HCT116 (cell line): ENCODE measurements around the gene HCRTR1. TPM values are rescaled to one million over a fixed set of nuclear protein-coding genes. Genes with fewer than 3 reads are reported as not detected.
A peak's percentile ranks its signal among the peaks of the same experiment; 100 is the strongest.
"Not testable (repeated sequence)": the region's sequence is repeated elsewhere in the genome, so short reads cannot be mapped to it uniquely, and the experiment has no call there.

Experiments used
- ATAC-seq: fragments of 200-7000 bp; cut with Tn5 transposase; 2 replicates; pipeline ENCODE4 v1.9.1; 2020; ENCODE audit warnings: mild to moderate bottlenecking, moderate library complexity
- BruUV-seq: library from RNA; stranded (reverse); fragments of 400-500 nt; replicated peaks from 2 replicates; lab custom pipeline; 2021; lab: Mats Ljungman, UMichigan
- CTCF ChIA-PET: fragments of 300-600 bp; sonication (Branson Sonifier 250); formaldehyde crosslinking; loops from one replicate; lab custom pipeline; 2021; ENCODE audit warnings: antibody characterized with exemption; lab: Charles Lee
- POLR2A ChIA-PET: fragments of 300-600, 350-600 bp; sonication (Branson Sonifier 250); formaldehyde crosslinking; loops from one replicate; lab custom pipeline; 2021; ENCODE audit warnings: antibody characterized with exemption; lab: Charles Lee
- RAD21 ChIA-PET, 2 experiments: fragments of 300-600 bp; sonication (Branson Sonifier 250); formaldehyde crosslinking; loops; one replicate each; lab custom pipeline; 2023; ENCODE audit warnings: low total read pairs in 2 of 2; ENCODE audit not compliant: uncharacterized antibody in 2 of 2, unreplicated experiment in 2 of 2, low non-redundant PET in 1 of 2; lab: Charles Lee
- DNase-seq: peaks from one replicate; pipeline ENCODE4 v3.0.0-alpha.2; 2010; ENCODE audit warnings: low read depth, low spot score
- H2AFZ ChIP-seq: fragments of 200-600 bp; shearing (Covaris generic), sonication (generic); 2 replicates; pipeline ENCODE4 v1.6.1; 2017; ENCODE audit warnings: low read depth, mixed run types, mixed read lengths, antibody characterized with exemption, low read length; ENCODE audit not compliant: poor library complexity, severe bottlenecking
- H3K27ac ChIP-seq: 2 replicates; pipeline ENCODE4 v1.5.1; 2012; ENCODE audit warnings: low read depth, low read length
- H3K27me3 ChIP-seq: fragments of 200-600 bp; sonication (generic); 2 replicates; pipeline ENCODE4 v1.6.1; 2016; ENCODE audit warnings: mixed run types, low read length, mixed read lengths; ENCODE audit not compliant: insufficient read depth
- H3K36me3 ChIP-seq, 2 experiments: fragments of 200-500 bp in 1 of 2; fragments of 200-600 bp in 1 of 2; sonication (Bioruptor generic) in 1 of 2; sonication (generic) in 1 of 2; 2 replicates each; pipeline versions ENCODE4 v1.5.1 to v1.6.1; 2014 to 2016; ENCODE audit warnings: low read length in 2 of 2, inconsistent platforms in 1 of 2, mixed read lengths in 1 of 2, mixed run types in 1 of 2; ENCODE audit not compliant: insufficient read depth in 2 of 2, control insufficient read depth in 1 of 2
- H3K4me1 ChIP-seq, 2 experiments: fragments of 200-600 bp in 1 of 2; sonication (generic) in 1 of 2; 2 replicates each; pipeline versions ENCODE4 v1.5.1 to v1.6.1; 2012 to 2017; ENCODE audit warnings: low read length in 2 of 2, inconsistent platforms in 1 of 2, mild to moderate bottlenecking in 1 of 2, mixed read lengths in 1 of 2, mixed run types in 1 of 2, moderate library complexity in 1 of 2; ENCODE audit not compliant: insufficient read depth in 2 of 2, control insufficient read depth in 1 of 2
- H3K4me2 ChIP-seq: fragments of 200-600 bp; sonication (generic); 2 replicates; pipeline ENCODE4 v1.6.1; 2017; ENCODE audit warnings: mixed run types, low read length, mixed read lengths
- H3K4me3 ChIP-seq, 2 experiments: fragments of 200-600 bp in 1 of 2; sonication (generic) in 1 of 2; replicated peaks in 1 of 2; 2 replicates each; pipeline ENCODE4 v1.5.1; 2011 to 2016; ENCODE audit warnings: low read length in 2 of 2, control low read depth in 1 of 2, low read depth in 1 of 2, mild to moderate bottlenecking in 1 of 2, mixed read lengths in 1 of 2, mixed run types in 1 of 2
- H3K79me2 ChIP-seq: fragments of 200-600 bp; sonication (generic); 2 replicates; pipeline ENCODE4 v1.6.1; 2017; ENCODE audit warnings: mild to moderate bottlenecking, mixed run types, low read length, moderate library complexity, mixed read lengths; ENCODE audit not compliant: insufficient read depth
- H3K9ac ChIP-seq: fragments of 200-600 bp; sonication (generic); 2 replicates; pipeline ENCODE4 v1.6.1; 2016; ENCODE audit warnings: low read length, mixed read lengths
- H3K9me2 ChIP-seq: fragments of 200-600 bp; sonication (generic), shearing (Covaris generic); 2 replicates; pipeline ENCODE4 v1.6.1; 2017; ENCODE audit warnings: mixed run types, mild to moderate bottlenecking, moderate library complexity; ENCODE audit not compliant: insufficient read depth
- H3K9me3 ChIP-seq, 2 experiments: fragments of 200-500 bp in 1 of 2; fragments of 200-600 bp in 1 of 2; sonication (Bioruptor generic) in 1 of 2; sonication (generic) in 1 of 2; 2 replicates each; pipeline ENCODE4 v1.6.1; 2014 to 2017; ENCODE audit warnings: low read length in 2 of 2, mixed read lengths in 2 of 2, inconsistent platforms in 1 of 2, low read depth in 1 of 2, mild to moderate bottlenecking in 1 of 2, mixed run types in 1 of 2, moderate library complexity in 1 of 2; ENCODE audit not compliant: control insufficient read depth in 1 of 2, insufficient read depth in 1 of 2
- H4K20me1 ChIP-seq: fragments of 200-600 bp; sonication (generic), shearing (Covaris generic); 2 replicates; pipeline ENCODE4 v1.6.1; 2017; ENCODE audit warnings: mixed run types, mild to moderate bottlenecking, moderate library complexity; ENCODE audit not compliant: insufficient read depth
- CEBPB ChIP-seq: IDR thresholded peaks from 2 replicates; pipeline ENCODE4 v1.6.1; 2012; ENCODE audit warnings: low read depth
- EGR1 ChIP-seq: IDR thresholded peaks from 2 replicates; pipeline ENCODE4 v1.6.1; 2012; ENCODE audit warnings: low read depth
- ELF1 ChIP-seq: IDR thresholded peaks from 2 replicates; pipeline ENCODE4 v1.6.1; 2012; ENCODE audit warnings: low read depth, borderline replicate concordance
- EZH2phosphoT487 ChIP-seq: fragments of 200-600 bp; IDR thresholded peaks from 2 replicates; pipeline ENCODE4 v1.6.1; 2018; ENCODE audit warnings: antibody characterized with exemption, borderline replicate concordance
- JUND ChIP-seq: IDR thresholded peaks from 2 replicates; pipeline ENCODE4 v1.6.1; 2012
- POLR2A ChIP-seq: IDR thresholded peaks from 2 replicates; pipeline ENCODE4 v1.7.0; 2011; ENCODE audit warnings: borderline replicate concordance; ENCODE audit not compliant: insufficient read depth, insufficient read length; ENCODE audit errors: extremely low read depth
- REST ChIP-seq: IDR thresholded peaks from 2 replicates; pipeline ENCODE4 v1.6.1; 2012; ENCODE audit warnings: low read depth
- SP1 ChIP-seq: IDR thresholded peaks from 2 replicates; pipeline ENCODE4 v1.6.1; 2012; ENCODE audit warnings: low read depth
- ZBTB33 ChIP-seq: IDR thresholded peaks from 2 replicates; pipeline ENCODE4 v1.6.1; 2011; ENCODE audit warnings: mild to moderate bottlenecking, low read length, moderate library complexity; ENCODE audit not compliant: insufficient replicate concordance; ENCODE audit errors: extremely low read depth
- intact Hi-C: fragments of 100-400 bp; cut with micrococcal nuclease; formaldehyde crosslinking; loops from 2 replicates; pipeline ENCODE4 v1.10.0; 2022
- total RNA-seq: library from RNA; stranded (reverse); gene quantifications from one replicate; pipeline ENCODE4 v1.2.1, GENCODE V29; 2021; ENCODE audit not compliant: unreplicated experiment

HCRTR1 gene
- total RNA-seq, 1 experiment from 2014 or later = not detected

DNA sequence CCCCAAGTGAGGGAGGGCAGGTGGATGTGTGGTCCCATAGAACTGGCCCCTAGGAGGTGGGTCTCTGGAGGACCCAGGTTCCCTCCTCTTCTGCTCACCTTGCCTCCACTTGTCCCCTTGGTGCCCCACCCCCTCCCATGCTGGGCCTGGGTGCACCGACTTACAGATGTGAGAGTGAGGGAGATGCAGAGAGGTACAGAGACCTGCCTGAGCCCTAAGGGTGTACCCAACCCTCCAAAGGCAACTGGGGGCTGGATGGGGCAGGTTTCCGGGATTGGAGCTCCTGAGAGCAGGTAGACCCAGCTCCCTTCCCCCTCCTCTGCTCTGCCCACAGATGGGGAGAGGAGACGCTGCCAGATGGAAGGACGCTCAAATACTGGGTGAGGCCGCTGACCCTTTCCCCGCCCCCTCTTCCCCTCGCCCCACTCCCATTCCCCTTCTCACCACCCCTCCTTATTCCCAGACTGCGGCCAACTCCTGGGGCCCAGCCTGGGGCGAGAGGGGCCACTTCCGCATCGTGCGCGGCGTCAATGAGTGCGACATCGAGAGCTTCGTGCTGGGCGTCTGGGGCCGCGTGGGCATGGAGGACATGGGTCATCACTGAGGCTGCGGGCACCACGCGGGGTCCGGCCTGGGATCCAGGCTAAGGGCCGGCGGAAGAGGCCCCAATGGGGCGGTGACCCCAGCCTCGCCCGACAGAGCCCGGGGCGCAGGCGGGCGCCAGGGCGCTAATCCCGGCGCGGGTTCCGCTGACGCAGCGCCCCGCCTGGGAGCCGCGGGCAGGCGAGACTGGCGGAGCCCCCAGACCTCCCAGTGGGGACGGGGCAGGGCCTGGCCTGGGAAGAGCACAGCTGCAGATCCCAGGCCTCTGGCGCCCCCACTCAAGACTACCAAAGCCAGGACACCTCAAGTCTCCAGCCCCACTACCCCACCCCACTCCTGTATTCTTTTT, 30.8 kb upstream of the HCRTR1 start (continued):
- TF ChIP-seq CEBPB (no peak), JUND (no peak), ELF1 (no peak)

GRCh38 chr1:31587328-31587699, 30.2 kb upstream of the HCRTR1 start:
- H3K27me3 ChIP-seq, intact Hi-C loops, H2AFZ ChIP-seq, H3K4me3 ChIP-seq, H3K9me2 ChIP-seq, H3K27ac ChIP-seq, H4K20me1 ChIP-seq, H3K79me2 ChIP-seq, BruUV-seq, RAD21 ChIA-PET, ATAC-seq, H3K9me3 ChIP-seq, DNase-seq: not testable (repeated sequence)
- peak overlapping the region; percentile 84 for H3K4me2 ChIP-seq
- peak overlapping the region; percentile 67 for H3K9ac ChIP-seq
- H3K4me1 ChIP-seq = peaks cover 60 to 74% of the 10 kb centered on the region in 2 experiments
- CTCF ChIA-PET = interaction anchor here (1.1 to 1.4 kb wide), 4 partner anchors 11 to 38 kb away, joined by 4 to 8 read pairs (median 6); partner anchors contain the start of gene TINAGL1
- peaks cover 0 to 22% of the 10 kb centered on the region in 2 experiments; a peak in 1 of 4 replicates for H3K36me3 ChIP-seq
- POLR2A ChIA-PET = interaction anchor here (1.1 kb wide), 1 partner anchor 417 kb away, joined by 3 read pairs; no protein-coding TSS in a partner anchor

DNA sequence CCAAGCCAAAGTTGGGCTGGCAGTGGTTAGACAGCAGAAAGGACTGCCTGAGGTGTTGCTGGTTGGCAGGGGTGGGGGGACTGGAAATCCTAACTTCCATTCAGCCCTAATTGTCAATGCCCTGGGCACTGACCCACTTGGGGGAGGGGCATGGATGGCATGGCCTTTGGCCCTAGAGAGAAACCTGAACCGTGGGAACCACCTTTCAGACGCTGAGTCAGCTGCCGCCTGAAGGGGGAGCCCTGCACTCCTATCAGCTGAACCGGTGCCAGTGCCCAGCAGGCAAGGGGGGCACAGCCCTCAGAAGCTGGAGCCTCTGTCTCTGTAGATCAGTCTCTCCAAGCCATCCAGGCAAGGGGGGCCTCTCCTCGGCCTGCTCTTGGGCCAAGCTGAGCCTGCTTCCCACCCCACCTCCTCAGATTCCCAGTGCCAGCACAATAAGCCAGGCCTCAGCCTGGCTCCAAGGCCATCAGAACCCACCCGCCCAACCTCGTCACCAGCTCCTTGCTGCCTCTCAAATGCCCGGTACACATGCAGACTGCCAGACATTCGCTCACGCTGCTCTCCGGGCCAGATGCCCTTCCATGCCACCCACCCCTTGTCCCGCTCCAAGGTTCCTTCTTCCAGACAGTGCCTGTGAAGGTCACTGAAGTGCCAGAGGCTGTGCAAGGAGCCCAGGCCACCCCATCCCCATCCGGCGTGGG, 29.6 kb upstream of the HCRTR1 start:
- no peak overlapping the region; a peak in 1 of 4 replicates for H3K4me3 ChIP-seq
- no TSS peak for BruUV-seq
- H3K79me2 ChIP-seq = no peaks in the 10 kb centered on the region
- peak overlapping the region; percentile 68 for H3K27ac ChIP-seq
- ChIA-PET POLR2A (interaction anchor here (1.1 kb wide), 1 partner anchor 417 kb away, joined by 3 read pairs; no protein-coding TSS in a partner anchor), RAD21 (no interaction called here), CTCF (interaction anchor here (0.8 to 1.4 kb wide), 7 partner anchors 9 to 485 kb away, joined by 3 to 8 read pairs (median 4); partner anchors contain the start of gene TINAGL1)
- H3K36me3 ChIP-seq = peaks cover 0 to 21% of the 10 kb centered on the region in 2 experiments; a peak in 1 of 4 replicates
- H3K9ac ChIP-seq = peak overlapping the region; percentile 67
- intact Hi-C loops = no loop called here
- ATAC-seq = peak; percentile 71
- no peaks in the 10 kb centered on the region for H3K9me3 ChIP-seq
- H3K9me2 ChIP-seq = no peaks in the 10 kb centered on the region
- H3K4me2 ChIP-seq = peak overlapping the region; percentile 84
- H4K20me1 ChIP-seq = no peaks in the 10 kb centered on the region
- H3K27me3 ChIP-seq = no peaks in the 10 kb centered on the region
- no peak for DNase-seq
- H2AFZ ChIP-seq = no peak overlapping the region
- peaks cover 60 to 70% of the 10 kb centered on the region in 2 experiments for H3K4me1 ChIP-seq
- TF ChIP-seq EGR1 = no peak
- no peak for TF ChIP-seq ZBTB33
- no peak for TF ChIP-seq EZH2phosphoT487
- no peak for TF ChIP-seq SP1
- TF ChIP-seq REST = no peak
- TF ChIP-seq POLR2A = no peak
